HG02970 (cell line): ENCODE data around the gene COL20A1.
"Not testable (repeated sequence)": the region's sequence is repeated elsewhere in the genome, so short reads cannot be mapped to it uniquely, and the experiment has no call there.

Experiments used
- ATAC-seq: cut with Tn5 transposase; IDR thresholded peaks from one replicate; pipeline ENCODE4 v1.9.1; 2021; ENCODE audit warnings: mild to moderate bottlenecking, moderate library complexity, moderate number of reproducible peaks; ENCODE audit not compliant: unreplicated experiment, low FRiP score

The COL20A1 gene

GRCh38 chr20:63329331-63330083 is 36.5 kb downstream of the COL20A1 start:
- no peak for ATAC-seq

GRCh38 chr20:63330084-63330760 is 37.2 kb downstream of the COL20A1 start:
- no peak for ATAC-seq

- no peak for ATAC-seq
Measured at GRCh38 chr20:63330940-63331339, 38.0 kb downstream of the COL20A1 start.

- ATAC-seq, result no peak
Measured at GRCh38 chr20:63331741-63332400, 38.9 kb downstream of the COL20A1 start.

- ATAC-seq, result no peak
Measured at GRCh38 chr20:63332488-63333240, 39.7 kb downstream of the COL20A1 start.

- no peak for ATAC-seq
Measured at GRCh38 chr20:63333241-63333836, 40.4 kb downstream of the COL20A1 start.

- ATAC-seq, result no peak
Measured at GRCh38 chr20:63334356-63334755, 41.4 kb downstream of the COL20A1 start.

GRCh38 chr20:63335060-63335459 is 42.1 kb downstream of the COL20A1 start:
- ATAC-seq, result not testable (repeated sequence)

GRCh38 chr20:63335711-63336110 is 42.7 kb downstream of the COL20A1 start:
- no peak for ATAC-seq

GRCh38 chr20:63336232-63336752 is 43.3 kb downstream of the COL20A1 start:
- ATAC-seq, result no peak

- ATAC-seq, result no peak
Measured at GRCh38 chr20:63337786-63338420, 44.9 kb downstream of the COL20A1 start.

GRCh38 chr20:63339154-63340094 is 46.4 kb downstream of the COL20A1 start:
- not testable (repeated sequence) for ATAC-seq

- not testable (repeated sequence) for ATAC-seq
Measured at GRCh38 chr20:63340158-63340688, 47.2 kb downstream of the COL20A1 start.

- no peak for ATAC-seq
Measured at GRCh38 chr20:63342561-63343459, 49.8 kb downstream of the COL20A1 start.

GRCh38 chr20:63343460-63344445 is 50.8 kb downstream of the COL20A1 start:
- no peak for ATAC-seq
